ENCODE data around the gene AFG1L.

DNA sequence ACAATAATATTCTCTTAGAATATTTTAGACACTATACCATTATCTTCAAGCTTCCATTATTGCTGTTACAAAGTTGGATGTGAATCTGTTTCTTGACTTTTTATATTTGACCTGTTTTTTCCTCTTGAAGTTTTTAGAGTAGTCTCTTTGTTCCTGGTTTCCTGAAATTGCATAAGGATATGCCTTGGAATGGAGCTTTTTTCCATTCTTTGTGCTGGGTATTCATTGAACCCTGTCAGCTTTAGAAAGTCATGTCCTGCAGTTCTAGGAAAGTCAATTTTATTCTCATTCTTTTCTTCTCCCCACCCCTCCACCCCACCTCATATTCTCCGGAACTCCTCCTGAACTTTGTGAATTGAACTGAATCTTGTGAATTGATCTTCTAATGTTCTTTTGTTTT lies 173.5 kb downstream of the AFG1L start:
- TF ChIP-seq POLR2AphosphoS5 (IDR thresholded peaks at IDR 0.05; ENCODE audit: low read depth, low read length) = no peak
- no peak for TF ChIP-seq FOXP2 (optimal IDR thresholded peaks at IDR 0.05; ENCODE audit: borderline replicate concordance, extremely low read depth, extremely low read length, insufficient read depth)
- TF ChIP-seq TAF1 (IDR thresholded peaks at IDR 0.05; ENCODE audit: borderline replicate concordance, insufficient read depth, low read length) = no peak
- TF ChIP-seq SIN3A (IDR thresholded peaks at IDR 0.05; ENCODE audit: borderline replicate concordance, insufficient read depth, low read length) = no peak
- TF ChIP-seq, protein P1, sequence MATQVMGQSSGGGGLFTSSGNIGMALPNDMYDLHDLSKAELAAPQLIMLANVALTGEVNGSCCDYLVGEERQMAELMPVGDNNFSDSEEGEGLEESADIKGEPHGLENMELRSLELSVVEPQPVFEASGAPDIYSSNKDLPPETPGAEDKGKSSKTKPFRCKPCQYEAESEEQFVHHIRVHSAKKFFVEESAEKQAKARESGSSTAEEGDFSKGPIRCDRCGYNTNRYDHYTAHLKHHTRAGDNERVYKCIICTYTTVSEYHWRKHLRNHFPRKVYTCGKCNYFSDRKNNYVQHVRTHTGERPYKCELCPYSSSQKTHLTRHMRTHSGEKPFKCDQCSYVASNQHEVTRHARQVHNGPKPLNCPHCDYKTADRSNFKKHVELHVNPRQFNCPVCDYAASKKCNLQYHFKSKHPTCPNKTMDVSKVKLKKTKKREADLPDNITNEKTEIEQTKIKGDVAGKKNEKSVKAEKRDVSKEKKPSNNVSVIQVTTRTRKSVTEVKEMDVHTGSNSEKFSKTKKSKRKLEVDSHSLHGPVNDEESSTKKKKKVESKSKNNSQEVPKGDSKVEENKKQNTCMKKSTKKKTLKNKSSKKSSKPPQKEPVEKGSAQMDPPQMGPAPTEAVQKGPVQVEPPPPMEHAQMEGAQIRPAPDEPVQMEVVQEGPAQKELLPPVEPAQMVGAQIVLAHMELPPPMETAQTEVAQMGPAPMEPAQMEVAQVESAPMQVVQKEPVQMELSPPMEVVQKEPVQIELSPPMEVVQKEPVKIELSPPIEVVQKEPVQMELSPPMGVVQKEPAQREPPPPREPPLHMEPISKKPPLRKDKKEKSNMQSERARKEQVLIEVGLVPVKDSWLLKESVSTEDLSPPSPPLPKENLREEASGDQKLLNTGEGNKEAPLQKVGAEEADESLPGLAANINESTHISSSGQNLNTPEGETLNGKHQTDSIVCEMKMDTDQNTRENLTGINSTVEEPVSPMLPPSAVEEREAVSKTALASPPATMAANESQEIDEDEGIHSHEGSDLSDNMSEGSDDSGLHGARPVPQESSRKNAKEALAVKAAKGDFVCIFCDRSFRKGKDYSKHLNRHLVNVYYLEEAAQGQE (IDR thresholded peaks at IDR 0.05; ENCODE audit: insufficient read depth in 1 of 2, low read depth in 2 of 2, low read length in 2 of 2) = no peak

Measured in PFSK-1 (cell line).